Neural crest cell (in vitro differentiated cells): ENCODE results near the gene PSD4. TPM values are rescaled to one million over a fixed set of nuclear protein-coding genes. Genes with fewer than 3 reads are reported as not detected.
A peak's percentile ranks its signal among the peaks of the same experiment; 100 is the strongest.

ENCODE experiments used
- DNase-seq: peaks from one replicate; pipeline ENCODE4 v3.0.0; 2021; ENCODE audit warnings: low read depth, mixed read lengths, low spot score
- H3K27ac Mint-ChIP-seq: one replicate; pipeline ENCODE4 v1.8.0; 2021; ENCODE audit warnings: mild to moderate bottlenecking, mixed read lengths; ENCODE audit not compliant: unreplicated experiment
- H3K27me3 Mint-ChIP-seq: 2 replicates; pipeline ENCODE4 v1.8.0; 2021; ENCODE audit warnings: low read depth, mild to moderate bottlenecking, mixed read lengths
- H3K36me3 Mint-ChIP-seq: 2 replicates; pipeline ENCODE4 v1.8.0; 2021; ENCODE audit warnings: low read depth, mild to moderate bottlenecking, mixed read lengths
- H3K4me1 Mint-ChIP-seq: 2 replicates; pipeline ENCODE4 v1.8.0; 2021; ENCODE audit warnings: mixed read lengths
- H3K4me3 Mint-ChIP-seq: one replicate; pipeline ENCODE4 v1.8.0; 2021; ENCODE audit warnings: mild to moderate bottlenecking, mixed read lengths
- H3K9me3 Mint-ChIP-seq: 2 replicates; pipeline ENCODE4 v1.8.0; 2021; ENCODE audit warnings: mixed read lengths
- total RNA-seq: library from RNA; stranded (reverse); gene quantifications from 2 replicates; pipeline ENCODE4 v1.2.1, GENCODE V29; 2021
- TF ChIP-seq, protein P1 (sequence below): fragments of 200-600 bp; sonication (generic); conservative IDR thresholded peaks from 2 replicates; pipeline ENCODE4 v1.5.0; 2021; ENCODE audit warnings: antibody characterized with exemption, mild to moderate bottlenecking

PSD4 gene
- total RNA-seq, 1 donor from 2014 or later = 2.9 TPM

DNA sequence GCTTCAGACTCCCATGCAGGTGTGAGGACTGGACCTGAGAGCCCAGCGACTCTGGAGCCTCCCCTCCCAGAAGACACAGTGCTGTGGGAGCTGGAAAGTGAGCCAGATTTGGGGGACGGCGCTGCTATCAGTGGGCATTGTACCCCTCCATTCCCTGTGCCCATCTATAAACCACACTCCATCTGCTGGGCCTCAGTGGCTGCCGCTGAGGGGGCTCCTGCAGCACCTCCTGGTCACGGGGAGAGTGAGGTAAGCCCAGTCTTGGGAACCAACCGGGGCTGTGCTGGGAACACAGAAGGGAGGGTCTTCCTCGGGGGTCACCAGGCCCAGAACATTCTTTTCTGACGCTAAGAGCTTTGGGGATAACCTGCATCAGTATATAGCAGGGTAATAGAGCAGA lies 9.5 kb downstream of the PSD4 start:
- DNase-seq = no peak
- Mint-ChIP-seq H3K4me1 (peaks cover 10% of the 10 kb centered on the region), H3K9me3 (no peaks in the 10 kb centered on the region), H3K36me3 (no peaks in the 10 kb centered on the region), H3K27ac (no peak overlapping the region), H3K27me3 (no peaks in the 10 kb centered on the region), H3K4me3 (no peak overlapping the region)
- TF ChIP-seq, protein P1, sequence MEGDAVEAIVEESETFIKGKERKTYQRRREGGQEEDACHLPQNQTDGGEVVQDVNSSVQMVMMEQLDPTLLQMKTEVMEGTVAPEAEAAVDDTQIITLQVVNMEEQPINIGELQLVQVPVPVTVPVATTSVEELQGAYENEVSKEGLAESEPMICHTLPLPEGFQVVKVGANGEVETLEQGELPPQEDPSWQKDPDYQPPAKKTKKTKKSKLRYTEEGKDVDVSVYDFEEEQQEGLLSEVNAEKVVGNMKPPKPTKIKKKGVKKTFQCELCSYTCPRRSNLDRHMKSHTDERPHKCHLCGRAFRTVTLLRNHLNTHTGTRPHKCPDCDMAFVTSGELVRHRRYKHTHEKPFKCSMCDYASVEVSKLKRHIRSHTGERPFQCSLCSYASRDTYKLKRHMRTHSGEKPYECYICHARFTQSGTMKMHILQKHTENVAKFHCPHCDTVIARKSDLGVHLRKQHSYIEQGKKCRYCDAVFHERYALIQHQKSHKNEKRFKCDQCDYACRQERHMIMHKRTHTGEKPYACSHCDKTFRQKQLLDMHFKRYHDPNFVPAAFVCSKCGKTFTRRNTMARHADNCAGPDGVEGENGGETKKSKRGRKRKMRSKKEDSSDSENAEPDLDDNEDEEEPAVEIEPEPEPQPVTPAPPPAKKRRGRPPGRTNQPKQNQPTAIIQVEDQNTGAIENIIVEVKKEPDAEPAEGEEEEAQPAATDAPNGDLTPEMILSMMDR = no peak

- Mint-ChIP-seq H3K9me3 (no peaks in the 10 kb centered on the region), H3K4me1 (peaks cover 10% of the 10 kb centered on the region), H3K4me3 (no peak overlapping the region), H3K36me3 (no peaks in the 10 kb centered on the region), H3K27ac (peak overlapping the region; percentile 20), H3K27me3 (no peaks in the 10 kb centered on the region)
- no peak for DNase-seq
- TF ChIP-seq, protein P1 = no peak
Measured at GRCh38 chr2:113183703-113184102, 9.9 kb downstream of the PSD4 start.

GRCh38 chr2:113184531-113185230 lies 10.9 kb downstream of the PSD4 start:
- Mint-ChIP-seq H3K4me1 (peaks cover 10% of the 10 kb centered on the region), H3K27ac (no peak overlapping the region), H3K27me3 (no peaks in the 10 kb centered on the region)

GRCh38 chr2:113185664-113186432 lies 12.1 kb downstream of the PSD4 start:
- TF ChIP-seq, protein P1 = no peak
- Mint-ChIP-seq H3K9me3 (no peaks in the 10 kb centered on the region), H3K27me3 (no peaks in the 10 kb centered on the region), H3K4me3 (no peak overlapping the region), H3K27ac (peak overlapping the region; percentile 3), H3K36me3 (no peaks in the 10 kb centered on the region), H3K4me1 (peaks cover 10% of the 10 kb centered on the region)
- DNase-seq = no peak

More at GRCh38 chr2:113184531-113185230, 10.9 kb downstream of the PSD4 start:
- no peaks in the 10 kb centered on the region for H3K9me3 Mint-ChIP-seq
- no peaks in the 10 kb centered on the region for H3K36me3 Mint-ChIP-seq
- TF ChIP-seq, protein P1 = no peak
- no peak overlapping the region for H3K4me3 Mint-ChIP-seq
- no peak for DNase-seq

- TF ChIP-seq, protein P1 = no peak
- Mint-ChIP-seq H3K9me3 (no peaks in the 10 kb centered on the region), H3K27me3 (no peaks in the 10 kb centered on the region), H3K36me3 (no peaks in the 10 kb centered on the region), H3K27ac (no peak overlapping the region), H3K4me3 (no peak overlapping the region), H3K4me1 (peaks cover 10% of the 10 kb centered on the region)
- no peak for DNase-seq
Measured at GRCh38 chr2:113186433-113186796, 12.6 kb downstream of the PSD4 start.
